ENCODE data around the gene ST8SIA4.

ST8SIA4 gene, protein sequence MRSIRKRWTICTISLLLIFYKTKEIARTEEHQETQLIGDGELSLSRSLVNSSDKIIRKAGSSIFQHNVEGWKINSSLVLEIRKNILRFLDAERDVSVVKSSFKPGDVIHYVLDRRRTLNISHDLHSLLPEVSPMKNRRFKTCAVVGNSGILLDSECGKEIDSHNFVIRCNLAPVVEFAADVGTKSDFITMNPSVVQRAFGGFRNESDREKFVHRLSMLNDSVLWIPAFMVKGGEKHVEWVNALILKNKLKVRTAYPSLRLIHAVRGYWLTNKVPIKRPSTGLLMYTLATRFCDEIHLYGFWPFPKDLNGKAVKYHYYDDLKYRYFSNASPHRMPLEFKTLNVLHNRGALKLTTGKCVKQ

DNA sequence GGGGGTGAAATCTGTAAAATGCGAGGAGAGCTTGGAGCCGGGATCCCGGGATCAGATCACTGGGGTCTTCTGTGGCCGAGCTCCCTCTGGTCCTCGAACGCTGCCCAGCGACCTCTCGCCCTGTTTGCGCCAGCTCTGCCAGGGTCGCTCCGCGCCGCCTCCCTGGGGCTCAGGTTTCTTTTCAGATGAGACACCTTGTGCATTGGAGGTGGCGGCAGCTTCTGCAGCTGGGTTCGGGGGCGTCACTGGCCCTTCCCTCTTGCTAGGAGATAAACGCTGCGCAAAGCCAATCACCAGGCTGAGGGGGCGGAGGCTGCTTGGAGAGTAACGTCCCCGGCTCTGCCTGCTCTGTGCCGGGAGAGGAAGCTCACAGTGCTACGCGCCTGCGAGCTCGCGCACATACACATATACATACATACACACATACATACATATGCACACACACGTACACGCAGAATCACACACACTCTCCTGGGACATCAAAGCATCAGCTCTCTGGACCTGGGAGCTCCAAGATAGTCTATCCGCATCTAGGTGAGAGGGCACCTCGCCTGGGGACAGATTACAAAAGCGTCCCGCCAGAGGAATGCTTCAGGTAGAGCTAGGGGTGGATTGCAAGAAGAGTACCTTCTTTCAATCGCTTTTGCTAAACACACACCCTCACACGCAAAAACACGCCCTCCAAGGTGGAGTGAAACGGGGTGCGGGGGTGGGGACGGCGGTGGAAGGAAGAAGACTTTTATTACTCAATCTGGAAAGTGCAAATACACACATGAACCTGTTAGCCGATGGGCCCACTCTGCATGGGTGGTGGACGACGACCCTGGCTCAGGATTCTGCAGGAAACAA lies at the start of gene ST8SIA4:
Gene ST8SIA4 (minus strand): TSS at position 244 of the 849 bp plus-strand sequence. CDS start 327 bp downstream, outside the sequence.
- H3K27me3 ChIP-seq (ENCODE audit: control insufficient read depth, insufficient read depth, low read length): peaks cover 71% of the 10 kb centered on the region
- no peak within 1 kb of the TSS for H3K27ac ChIP-seq (ENCODE audit: low read length)

DNA sequence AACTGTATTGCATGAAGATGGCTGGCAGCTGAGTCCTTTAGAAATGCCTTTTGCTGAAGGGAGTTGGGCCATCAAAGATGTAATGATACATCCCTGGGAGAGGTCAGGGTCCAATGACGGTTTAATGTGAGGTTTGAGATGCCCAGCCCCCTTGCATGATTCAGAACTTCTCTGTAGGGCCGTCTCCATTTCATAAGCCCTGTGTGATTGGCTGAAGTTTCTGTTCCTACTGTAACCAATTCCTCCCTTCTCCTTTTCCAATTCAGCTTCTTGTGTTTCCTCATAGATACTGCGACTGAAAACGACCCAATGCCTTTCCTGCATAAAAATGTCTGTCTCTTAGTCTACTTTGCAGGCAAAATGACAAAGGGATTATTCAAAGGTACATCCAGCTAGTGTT lies 47.9 kb upstream of the ST8SIA4 start:
- H3K36me3 ChIP-seq (ENCODE audit: control insufficient read depth, low read depth, low read length): no peaks in the 10 kb centered on the region
- H3K9me3 ChIP-seq (ENCODE audit: control insufficient read depth, low read depth, low read length): no peaks in the 10 kb centered on the region
- no peaks in the 10 kb centered on the region for H3K4me1 ChIP-seq (ENCODE audit: control insufficient read depth, low read depth, low read length)
- H3K27me3 ChIP-seq (ENCODE audit: control insufficient read depth, insufficient read depth, low read length): no peaks in the 10 kb centered on the region
- H3K9ac ChIP-seq (ENCODE audit: low read length): no peak overlapping the region
- no peak overlapping the region for H3K27ac ChIP-seq (ENCODE audit: low read length)
- H3K4me3 ChIP-seq (ENCODE audit: low read length): no peak overlapping the region

More for the DNA sequence above, at the start of gene ST8SIA4:
- H3K9me3 ChIP-seq (ENCODE audit: control insufficient read depth, low read depth, low read length): no peaks in the 10 kb centered on the region
- H3K4me3 ChIP-seq (ENCODE audit: low read length): peak within 1 kb of the TSS; percentile 87
- H3K36me3 ChIP-seq (ENCODE audit: control insufficient read depth, low read depth, low read length): no peaks in the 10 kb centered on the region
- H3K4me1 ChIP-seq (ENCODE audit: control insufficient read depth, low read depth, low read length): peaks cover 27% of the 10 kb centered on the region
- H3K9ac ChIP-seq (ENCODE audit: low read length): no peak within 1 kb of the TSS

DNA sequence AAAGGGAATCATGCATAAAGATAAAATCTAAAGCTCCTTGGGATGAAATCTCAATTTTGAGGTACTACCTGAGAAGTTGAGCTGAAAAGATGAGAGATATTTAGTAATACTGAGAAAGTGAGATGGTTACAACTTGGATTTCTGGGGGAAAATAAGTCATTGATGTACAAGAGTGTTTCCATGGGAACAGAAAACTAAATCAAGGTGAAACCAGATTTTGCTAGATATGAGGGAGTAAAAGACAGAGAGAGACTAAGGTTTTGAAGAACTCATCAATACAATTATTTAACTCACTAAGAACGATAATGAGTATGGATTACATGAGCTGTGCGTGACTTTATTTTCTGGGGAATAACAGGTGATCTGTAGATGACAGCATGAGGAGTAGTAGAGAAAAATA lies 10.2 kb upstream of the ST8SIA4 start:
- Histone ChIP-seq H3K4me3 (ENCODE audit: low read length) (no peak overlapping the region), H3K36me3 (ENCODE audit: control insufficient read depth, low read depth, low read length) (no peaks in the 10 kb centered on the region), H3K4me1 (ENCODE audit: control insufficient read depth, low read depth, low read length) (no peaks in the 10 kb centered on the region), H3K27ac (ENCODE audit: low read length) (no peak overlapping the region), H3K27me3 (ENCODE audit: control insufficient read depth, insufficient read depth, low read length) (no peaks in the 10 kb centered on the region), H3K9ac (ENCODE audit: low read length) (no peak overlapping the region), H3K9me3 (ENCODE audit: control insufficient read depth, low read depth, low read length) (no peaks in the 10 kb centered on the region)

DNA sequence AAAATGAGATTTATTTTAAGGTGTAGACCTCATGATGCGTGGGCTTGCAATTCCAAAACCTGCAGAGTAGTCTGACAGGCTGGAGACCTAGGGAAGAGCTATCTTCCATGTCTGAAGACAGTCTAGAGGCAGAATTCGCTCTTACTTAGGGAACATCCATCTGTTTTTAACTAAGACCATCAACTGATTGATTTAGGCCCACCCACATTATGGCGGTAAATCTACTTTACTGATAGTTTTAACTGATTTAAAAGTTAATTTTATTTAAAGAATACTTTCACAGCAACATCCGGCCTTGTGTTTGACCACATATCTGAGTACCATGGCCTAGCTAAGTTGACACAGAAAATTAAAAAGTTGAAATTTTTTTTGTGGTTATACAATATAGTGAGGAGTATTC lies 6.0 kb upstream of the ST8SIA4 start:
- Histone ChIP-seq H3K27ac (ENCODE audit: low read length) (no peak overlapping the region), H3K36me3 (ENCODE audit: control insufficient read depth, low read depth, low read length) (no peaks in the 10 kb centered on the region), H3K27me3 (ENCODE audit: control insufficient read depth, insufficient read depth, low read length) (peaks cover 25% of the 10 kb centered on the region), H3K9ac (ENCODE audit: low read length) (no peak overlapping the region), H3K4me3 (ENCODE audit: low read length) (no peak overlapping the region), H3K4me1 (ENCODE audit: control insufficient read depth, low read depth, low read length) (peaks cover 6% of the 10 kb centered on the region), H3K9me3 (ENCODE audit: control insufficient read depth, low read depth, low read length) (no peaks in the 10 kb centered on the region)

DNA sequence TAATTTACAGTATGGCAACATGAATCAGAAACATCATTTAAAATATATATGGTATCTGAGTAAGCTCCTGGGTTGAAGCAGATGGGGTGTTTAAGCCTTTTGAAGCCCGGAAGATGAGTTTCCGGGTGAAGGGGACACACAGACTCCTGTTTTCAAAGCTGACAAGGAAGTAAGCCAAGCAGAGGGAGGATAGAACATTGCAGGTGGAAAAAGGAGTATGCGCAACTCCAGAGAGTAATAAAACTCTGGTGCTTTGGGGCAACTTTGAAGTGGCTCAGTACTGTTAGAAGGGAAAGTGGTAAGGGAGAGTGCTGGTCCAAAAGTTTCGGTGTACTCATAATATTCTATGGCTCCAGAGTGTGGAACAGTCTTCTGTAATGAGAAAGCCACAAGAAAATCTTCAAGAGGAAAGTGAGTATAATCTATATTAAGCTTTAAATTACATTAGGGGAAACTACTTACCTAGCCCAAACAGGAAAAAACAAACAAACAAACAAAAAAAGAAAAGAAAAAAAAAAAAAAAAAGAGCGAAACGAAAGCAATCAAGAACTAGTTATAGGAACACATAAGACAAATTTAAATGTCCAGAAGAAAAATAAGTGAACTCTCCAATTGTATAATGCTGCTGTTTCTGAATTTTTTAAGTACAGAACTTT lies 2.3 kb upstream of the ST8SIA4 start:
- Histone ChIP-seq H3K4me3 (ENCODE audit: low read length) (no peak overlapping the region), H3K9ac (ENCODE audit: low read length) (no peak overlapping the region), H3K27me3 (ENCODE audit: control insufficient read depth, insufficient read depth, low read length) (peaks cover 60% of the 10 kb centered on the region), H3K9me3 (ENCODE audit: control insufficient read depth, low read depth, low read length) (no peaks in the 10 kb centered on the region), H3K27ac (ENCODE audit: low read length) (no peak overlapping the region), H3K4me1 (ENCODE audit: control insufficient read depth, low read depth, low read length) (peaks cover 27% of the 10 kb centered on the region), H3K36me3 (ENCODE audit: control insufficient read depth, low read depth, low read length) (no peaks in the 10 kb centered on the region)

DNA sequence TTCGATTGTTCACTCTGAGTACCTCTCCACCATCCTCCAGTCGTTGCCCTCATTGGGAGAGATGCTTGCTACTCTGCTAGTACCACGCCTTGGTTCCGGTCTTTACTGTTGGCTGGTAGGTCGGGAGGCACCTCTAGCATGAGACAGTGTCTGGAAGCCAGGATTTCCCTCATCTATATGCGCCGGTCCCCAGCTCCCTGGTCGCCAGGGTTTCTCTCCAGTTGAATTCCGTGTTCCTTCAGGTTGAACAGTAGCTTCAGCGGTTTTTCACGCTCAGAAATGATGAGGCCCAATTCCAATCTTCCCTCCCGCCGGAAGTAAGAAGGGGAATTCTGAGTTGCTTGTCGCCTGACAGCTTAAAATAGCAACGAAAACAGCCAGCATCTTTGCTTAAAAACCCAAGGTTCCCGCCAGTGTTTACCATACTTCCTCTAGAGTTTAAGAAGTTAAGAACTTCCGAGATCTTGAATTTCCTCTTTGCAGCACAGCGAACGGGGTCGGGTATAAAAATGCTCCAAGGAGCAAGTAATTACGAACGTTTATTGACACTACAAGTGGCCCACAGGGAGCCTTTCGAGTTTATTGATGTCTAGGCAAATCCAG lies 1.3 kb upstream of the ST8SIA4 start:
- Histone ChIP-seq H3K9ac (ENCODE audit: low read length) (no peak overlapping the region), H3K27me3 (ENCODE audit: control insufficient read depth, insufficient read depth, low read length) (peaks cover 70% of the 10 kb centered on the region), H3K4me1 (ENCODE audit: control insufficient read depth, low read depth, low read length) (peaks cover 27% of the 10 kb centered on the region), H3K27ac (ENCODE audit: low read length) (no peak overlapping the region), H3K9me3 (ENCODE audit: control insufficient read depth, low read depth, low read length) (no peaks in the 10 kb centered on the region), H3K36me3 (ENCODE audit: control insufficient read depth, low read depth, low read length) (no peaks in the 10 kb centered on the region), H3K4me3 (ENCODE audit: low read length) (peak overlapping the region; percentile 87)

DNA sequence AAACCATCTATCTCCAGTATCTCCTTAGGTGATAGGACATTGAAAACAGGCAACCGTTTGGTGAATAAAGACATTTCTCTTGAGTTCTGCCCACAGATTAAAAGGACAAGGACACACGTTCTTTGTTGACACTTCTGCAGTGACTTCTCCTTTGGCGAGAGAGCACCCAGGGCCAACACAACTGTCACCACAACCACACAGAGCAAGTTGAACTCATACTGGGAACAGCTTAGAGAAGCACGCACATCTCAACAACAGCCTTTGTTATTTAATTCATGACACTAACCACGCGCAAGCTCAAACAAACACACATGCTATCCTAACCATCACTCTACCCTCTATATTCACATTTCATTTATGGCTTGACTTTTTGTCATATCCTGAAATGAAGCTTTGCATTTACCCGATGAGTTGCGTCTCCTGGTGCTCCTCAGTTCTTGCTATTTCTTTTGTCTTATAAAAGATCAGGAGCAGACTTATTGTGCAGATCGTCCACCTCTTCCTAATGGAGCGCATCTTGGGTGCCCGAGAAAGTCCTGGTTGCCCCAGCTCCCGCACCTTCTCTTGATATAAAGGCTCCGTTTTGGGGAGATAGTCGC lies 543 bp downstream of the ST8SIA4 start:
- Histone ChIP-seq H3K4me1 (ENCODE audit: control insufficient read depth, low read depth, low read length) (peaks cover 27% of the 10 kb centered on the region), H3K9me3 (ENCODE audit: control insufficient read depth, low read depth, low read length) (no peaks in the 10 kb centered on the region), H3K27ac (ENCODE audit: low read length) (no peak overlapping the region), H3K36me3 (ENCODE audit: control insufficient read depth, low read depth, low read length) (no peaks in the 10 kb centered on the region), H3K27me3 (ENCODE audit: control insufficient read depth, insufficient read depth, low read length) (peaks cover 71% of the 10 kb centered on the region), H3K4me3 (ENCODE audit: low read length) (peak overlapping the region; percentile 87), H3K9ac (ENCODE audit: low read length) (no peak overlapping the region)

DNA sequence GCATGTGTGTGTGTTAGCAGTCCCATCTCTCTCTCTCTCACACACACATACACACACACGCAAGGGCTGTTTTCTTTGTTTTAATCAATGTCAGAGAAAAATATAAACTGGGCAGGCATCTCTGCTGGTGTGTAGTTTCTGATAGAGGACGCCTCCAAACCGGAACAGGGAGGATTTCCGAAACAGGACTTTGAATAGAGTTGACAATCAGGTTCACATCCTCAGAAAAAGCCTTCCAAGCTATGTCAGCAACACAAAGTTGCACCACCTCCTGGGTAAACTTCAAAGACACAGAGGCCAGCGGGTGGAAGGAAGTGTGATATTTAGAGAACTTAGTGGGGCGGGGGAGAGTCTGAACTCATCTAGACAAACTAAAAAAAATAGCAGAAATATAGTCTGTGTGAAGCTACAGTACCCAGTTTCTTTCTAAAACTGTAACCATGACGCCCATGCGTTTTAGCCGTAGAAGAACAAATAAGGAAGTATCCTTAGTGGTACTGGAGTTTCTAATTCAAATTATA lies 1.2 kb downstream of the ST8SIA4 start:
- no peaks in the 10 kb centered on the region for H3K36me3 ChIP-seq (ENCODE audit: control insufficient read depth, low read depth, low read length)
- peaks cover 71% of the 10 kb centered on the region for H3K27me3 ChIP-seq (ENCODE audit: control insufficient read depth, insufficient read depth, low read length)
- H3K4me3 ChIP-seq (ENCODE audit: low read length): peak overlapping the region; percentile 87
- H3K27ac ChIP-seq (ENCODE audit: low read length): no peak overlapping the region
- peaks cover 27% of the 10 kb centered on the region for H3K4me1 ChIP-seq (ENCODE audit: control insufficient read depth, low read depth, low read length)
- H3K9me3 ChIP-seq (ENCODE audit: control insufficient read depth, low read depth, low read length): no peaks in the 10 kb centered on the region
- no peak overlapping the region for H3K9ac ChIP-seq (ENCODE audit: low read length)

DNA sequence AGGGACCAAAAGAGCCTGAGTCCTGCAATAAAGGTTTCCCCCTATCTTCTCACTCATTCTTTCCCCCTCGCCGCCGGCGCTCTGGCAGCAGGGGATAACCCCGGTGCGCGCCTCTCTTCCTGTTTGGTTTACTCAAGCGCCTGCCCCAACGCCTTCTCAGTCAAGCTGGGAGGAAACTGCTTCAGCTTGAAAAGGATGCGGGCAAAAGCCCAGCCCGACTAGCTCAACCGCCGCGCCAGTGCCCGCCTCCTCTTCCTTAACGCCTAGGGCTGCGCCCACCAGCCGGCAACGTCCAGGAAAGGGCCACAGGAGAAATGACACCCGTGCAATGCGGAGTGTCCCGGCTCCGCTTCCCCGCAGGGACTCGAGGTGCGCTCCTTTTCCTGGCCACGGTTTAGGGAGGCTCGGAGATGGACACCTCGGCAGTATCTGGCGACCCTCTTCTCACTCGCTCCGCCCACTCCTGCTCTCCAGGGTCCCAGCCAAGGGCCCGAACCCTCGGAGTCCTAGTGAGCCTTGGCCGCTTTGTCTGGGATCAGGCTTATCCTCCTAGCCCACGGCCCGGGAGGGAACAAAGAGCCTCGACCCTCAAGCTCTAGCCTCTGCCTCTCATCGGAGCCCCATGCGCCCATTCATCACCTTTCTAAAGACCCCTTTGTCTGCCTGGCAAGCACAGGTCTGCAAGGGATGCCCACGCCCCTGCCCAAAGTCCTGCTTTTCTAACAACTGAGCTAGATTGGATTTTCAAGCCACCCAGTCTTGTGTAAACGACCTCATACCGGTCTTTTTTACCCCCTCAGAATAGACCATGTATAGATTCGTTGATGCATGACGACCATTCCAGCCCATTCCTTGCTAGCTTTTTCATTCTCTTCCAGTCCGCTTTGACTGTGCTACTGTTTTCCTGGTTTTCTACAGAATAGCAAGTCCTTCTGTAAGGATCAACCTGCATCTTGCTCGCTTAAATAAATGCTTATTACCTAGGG lies 2.0 kb downstream of the ST8SIA4 start:
- Histone ChIP-seq H3K27ac (ENCODE audit: low read length) (no peak overlapping the region), H3K4me3 (ENCODE audit: low read length) (peak overlapping the region; percentile 87), H3K9ac (ENCODE audit: low read length) (peak overlapping the region; percentile 18), H3K36me3 (ENCODE audit: control insufficient read depth, low read depth, low read length) (no peaks in the 10 kb centered on the region), H3K9me3 (ENCODE audit: control insufficient read depth, low read depth, low read length) (no peaks in the 10 kb centered on the region), H3K4me1 (ENCODE audit: control insufficient read depth, low read depth, low read length) (peaks cover 27% of the 10 kb centered on the region), H3K27me3 (ENCODE audit: control insufficient read depth, insufficient read depth, low read length) (peaks cover 66% of the 10 kb centered on the region)

DNA sequence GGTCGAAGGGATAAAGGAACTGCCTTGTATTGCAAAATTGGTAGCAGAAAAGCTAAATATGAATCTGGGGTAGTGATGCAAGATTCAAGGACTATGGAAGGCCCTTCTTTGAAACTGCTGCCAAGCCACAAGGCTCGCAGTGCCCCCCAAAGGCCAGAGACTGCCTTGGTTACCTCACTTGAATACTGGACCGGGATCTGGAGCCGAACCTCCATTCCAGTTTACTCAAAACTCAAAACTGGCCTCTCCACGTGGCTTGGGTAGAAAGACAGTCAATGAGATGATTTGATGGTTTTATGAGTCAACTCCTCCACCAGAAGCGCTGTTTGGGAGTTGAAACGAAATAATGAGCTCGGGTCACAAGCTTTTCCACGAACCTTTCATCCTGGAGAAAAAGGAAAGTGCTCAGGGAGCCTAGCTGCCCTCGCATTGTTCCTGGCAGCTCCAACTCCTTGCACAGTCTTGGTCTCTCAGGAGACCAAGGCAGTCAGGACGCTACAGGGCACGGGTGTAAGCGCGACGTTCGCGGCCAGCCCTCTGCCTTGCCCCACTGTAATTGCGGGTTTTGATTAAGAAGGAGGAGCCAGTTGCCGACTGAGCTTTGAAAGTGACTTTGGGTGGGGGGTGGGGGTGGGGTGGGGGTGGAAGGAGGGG lies 2.8 kb downstream of the ST8SIA4 start:
- H3K9me3 ChIP-seq (ENCODE audit: control insufficient read depth, low read depth, low read length): no peaks in the 10 kb centered on the region
- no peak overlapping the region for H3K27ac ChIP-seq (ENCODE audit: low read length)
- H3K4me3 ChIP-seq (ENCODE audit: low read length): peak overlapping the region; percentile 87
- peaks cover 58% of the 10 kb centered on the region for H3K27me3 ChIP-seq (ENCODE audit: control insufficient read depth, insufficient read depth, low read length)
- H3K4me1 ChIP-seq (ENCODE audit: control insufficient read depth, low read depth, low read length): peaks cover 27% of the 10 kb centered on the region
- no peaks in the 10 kb centered on the region for H3K36me3 ChIP-seq (ENCODE audit: control insufficient read depth, low read depth, low read length)
- no peak overlapping the region for H3K9ac ChIP-seq (ENCODE audit: low read length)
